Keratinocyte (primary cell): ENCODE measurements around the gene ZNF283.

Source experiments
- CTCF ChIP-seq, 3 experiments: IDR thresholded peaks in 1 of 3; conservative IDR thresholded peaks in 1 of 3; optimal IDR thresholded peaks in 1 of 3; 2 replicates in 2 of 3; 3 replicates in 1 of 3; pipeline versions ENCODE3 to v1.5.1; 2011; ENCODE audit warnings: low read length in 3 of 3, mild to moderate bottlenecking in 3 of 3, moderate library complexity in 2 of 3, control low read depth in 1 of 3, inconsistent platforms in 1 of 3; ENCODE audit not compliant: insufficient read depth in 2 of 3; ENCODE audit errors: extremely low read depth in 1 of 3
- EZH2 ChIP-seq: IDR thresholded peaks from one replicate; pipeline ENCODE4 v1.6.1; 2012; ENCODE audit warnings: inconsistent platforms, mild to moderate bottlenecking, low read length, moderate library complexity

GRCh38 chr19:43798026-43798545 lies 29.0 kb upstream of the ZNF283 start:
- no peak for TF ChIP-seq CTCF (optimal IDR thresholded peaks at IDR 0.05 in 1 of 3, IDR thresholded peaks at IDR 0.05 in 1 of 3, conservative IDR thresholded peaks at IDR 0.05 in 1 of 3; ENCODE audit: extremely low read depth in 1 of 3, insufficient read depth in 2 of 3, low read length in 3 of 3)
- no peak for TF ChIP-seq EZH2
